Measurements from ENCODE around the gene ZGPAT. TPM values are rescaled to one million over a fixed set of nuclear protein-coding genes. Genes with fewer than 3 reads are reported as not detected.

Gene ZGPAT
- total and polyA plus RNA-seq, 2 of the 13 experiments (the other 11 are each of a cell fraction or from before 2014, with no cell fraction given): 23.0 to 41.9 TPM

- TF ChIP-seq ZBTB4 (CRISPR knock-in tag; IDR thresholded peaks at IDR 0.05; ENCODE audit: borderline replicate concordance) (peak; percentile 91; the same call in 1 of the 2 replicates), ZNF367 (CRISPR knock-in tag; IDR thresholded peaks at IDR 0.05; ENCODE audit: borderline replicate concordance) (peak; percentile 96), MIXL1 (CRISPR knock-in tag; IDR thresholded peaks at IDR 0.05) (peak; percentile 97), NR2F1 (CRISPR knock-in tag; IDR thresholded peaks at IDR 0.05) (0 out of 4 replicates have a peak, but pooled peaks of 1 of the 2 experiments have one; percentile 18), KLF16 (CRISPR knock-in tag; IDR thresholded peaks at IDR 0.05) (peak; percentile 14 to 100; a peak in 3 of 4 replicates), HNRNPLL (IDR thresholded peaks at IDR 0.05; ENCODE audit: low read depth, low read length, poor library complexity, severe bottlenecking) (peak; percentile 63), LRRFIP1 (CRISPR knock-in tag; conservative IDR thresholded peaks at IDR 0.05) (0 out of 2 replicates have a peak, but pooled peaks have one; percentile 40), ZUFSP (CRISPR knock-in tag; IDR thresholded peaks at IDR 0.05; ENCODE audit: borderline replicate concordance) (no peak; the same call in 1 of the 2 replicates), ZNF577 (CRISPR knock-in tag; IDR thresholded peaks at IDR 0.05; ENCODE audit: borderline replicate concordance, low read depth) (peak; percentile 86; the same call in 1 of the 2 replicates), SRY (CRISPR knock-in tag; IDR thresholded peaks at IDR 0.05) (peak; percentile 72), ZNF10 (CRISPR knock-in tag; IDR thresholded peaks at IDR 0.05; ENCODE audit: borderline replicate concordance, low read depth) (no peak; the same call in 1 of the 2 replicates), ZNF251 (CRISPR knock-in tag; IDR thresholded peaks at IDR 0.05) (no peak; the same call in none of the 2 replicates), ZNF205 (CRISPR knock-in tag; IDR thresholded peaks at IDR 0.05) (peak; percentile 95), ATF1 (CRISPR knock-in tag; IDR thresholded peaks at IDR 0.05) (no peak), ZNF564 (CRISPR knock-in tag; IDR thresholded peaks at IDR 0.05) (peak; percentile 91), ZNF562 (CRISPR knock-in tag; IDR thresholded peaks at IDR 0.05; ENCODE audit: borderline replicate concordance) (no peak), PREB (CRISPR knock-in tag; IDR thresholded peaks at IDR 0.05) (peak; percentile 80; the same call in 1 of the 2 replicates), DBP (CRISPR knock-in tag; IDR thresholded peaks at IDR 0.05; ENCODE audit: not compliant biosample characterization) (no peak)
These were observed 33.0 kb downstream of the ZGPAT start (continued) for GRCh38 chr20:63740627-63741353.
